M059J (cell line): ENCODE results near the gene PLEKHM2. TPM values are rescaled to one million over a fixed set of nuclear protein-coding genes. Genes with fewer than 3 reads are reported as not detected.

Experiments
- DNase-seq: peaks from one replicate; pipeline ENCODE4 v3.0.0-alpha.2; 2012; ENCODE audit warnings: low read depth
- total RNA-seq: library from RNA; depleted of rRNA; stranded (reverse); fragments of >200 nt; shearing (Covaris generic); gene quantifications from 2 replicates; pipeline ENCODE4 v1.2.3, GENCODE V29; 2014

PLEKHM2 gene
- total RNA-seq, 1 experiment from 2014 or later: 59.1 TPM

GRCh38 chr1:15726508-15726907 lies 42.4 kb downstream of the PLEKHM2 start:
- no peak for DNase-seq

GRCh38 chr1:15727021-15727420 lies 42.9 kb downstream of the PLEKHM2 start:
- no peak for DNase-seq

- no peak for DNase-seq
Observed at GRCh38 chr1:15727424-15727823, 43.3 kb downstream of the PLEKHM2 start.

- DNase-seq: no peak
Observed at GRCh38 chr1:15727866-15728534, 43.9 kb downstream of the PLEKHM2 start.

- DNase-seq: no peak
Observed at GRCh38 chr1:15728937-15729657, 45.0 kb downstream of the PLEKHM2 start.

- DNase-seq: no peak
Observed at GRCh38 chr1:15730423-15730822, 46.3 kb downstream of the PLEKHM2 start.

- no peak for DNase-seq
Observed at GRCh38 chr1:15730936-15731335, 46.8 kb downstream of the PLEKHM2 start.

GRCh38 chr1:15731735-15732685 lies 47.9 kb downstream of the PLEKHM2 start:
- DNase-seq: no peak

GRCh38 chr1:15732686-15733081 lies 48.6 kb downstream of the PLEKHM2 start:
- DNase-seq: no peak

- DNase-seq: no peak
Observed at GRCh38 chr1:15733218-15733725, 49.2 kb downstream of the PLEKHM2 start.

- DNase-seq: no peak
Observed at GRCh38 chr1:15733726-15734226, 49.7 kb downstream of the PLEKHM2 start.

- DNase-seq: no peak
Observed at GRCh38 chr1:15734296-15734695, 50.2 kb downstream of the PLEKHM2 start.

GRCh38 chr1:15734901-15735300 lies 50.8 kb downstream of the PLEKHM2 start:
- no peak for DNase-seq

GRCh38 chr1:15735304-15736037 lies 51.4 kb downstream of the PLEKHM2 start:
- DNase-seq: no peak

- DNase-seq: no peak
Observed at GRCh38 chr1:15736038-15736891, 52.1 kb downstream of the PLEKHM2 start, which contains the start of gene SLC25A34. Gene SLC25A34 (plus strand): TSS chr1:15736258. CDS start chr1:15736486, 228 bp downstream.

- no peak for DNase-seq
Observed at GRCh38 chr1:15736892-15737261, 52.8 kb downstream of the PLEKHM2 start.

GRCh38 chr1:15737324-15738319 lies 53.5 kb downstream of the PLEKHM2 start:
- no peak for DNase-seq

- DNase-seq: peak; percentile 24
Observed at GRCh38 chr1:15738416-15739113, 54.4 kb downstream of the PLEKHM2 start.
